ENCODE results near the gene DDRGK1.
"Not testable (repeated sequence)": the region's sequence is repeated elsewhere in the genome, so short reads cannot be mapped to it uniquely, and the experiment has no call there.

Gene DDRGK1

GRCh38 chr20:3210346-3210745, 5.9 kb upstream of the DDRGK1 start:
- DNase-seq, result no peak

- DNase-seq, result no peak
These were observed 5.5 kb upstream of the DDRGK1 start for GRCh38 chr20:3209946-3210317.

DNA sequence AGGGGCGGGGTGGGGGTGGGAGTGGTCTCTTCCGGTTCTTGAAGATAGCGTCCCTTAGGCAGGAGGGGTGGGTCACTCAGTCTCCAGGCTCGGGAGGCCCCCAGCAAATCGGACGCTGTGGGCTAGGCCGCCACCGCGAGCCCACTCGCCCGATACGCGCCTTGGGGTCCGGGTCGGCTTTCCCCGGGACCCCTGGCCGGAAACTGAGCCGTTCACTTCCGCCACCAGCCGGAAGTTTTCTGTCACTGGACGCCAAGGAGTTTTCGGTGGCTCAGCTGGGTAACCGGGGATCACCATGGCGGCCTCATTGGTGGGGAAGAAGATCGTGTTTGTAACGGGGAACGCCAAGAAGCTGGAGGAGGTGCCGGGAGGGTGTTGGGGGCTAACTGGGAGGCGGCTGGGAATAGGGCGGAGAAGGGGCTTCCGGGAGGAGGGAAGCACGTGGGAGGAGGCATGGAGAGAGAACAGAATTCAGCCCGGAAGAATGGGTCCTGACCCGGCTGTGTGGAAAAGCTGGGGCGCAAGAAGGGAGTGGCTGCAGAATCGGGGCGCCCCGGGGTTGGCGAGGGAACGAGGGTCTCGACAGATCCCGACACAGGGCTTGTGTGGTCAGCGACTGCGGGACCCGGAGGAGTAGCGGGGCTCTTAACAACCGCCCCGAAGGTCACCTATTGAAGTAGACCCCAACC, 4.9 kb upstream of the DDRGK1 start, which contains the start of gene ITPA:
Gene ITPA, plus strand, starts transcription at position 242 of the 689 bp plus-strand sequence. Its CDS starts 54 bp downstream, at position 296.
- DNase-seq, result peak; percentile 58 to 67

GRCh38 chr20:3208786-3209256, 4.3 kb upstream of the DDRGK1 start:
- DNase-seq, result no peak

GRCh38 chr20:3203315-3204123, 963 bp downstream of the DDRGK1 start:
- peak in 1 of 2 donors; percentile 26 for DNase-seq

DNA sequence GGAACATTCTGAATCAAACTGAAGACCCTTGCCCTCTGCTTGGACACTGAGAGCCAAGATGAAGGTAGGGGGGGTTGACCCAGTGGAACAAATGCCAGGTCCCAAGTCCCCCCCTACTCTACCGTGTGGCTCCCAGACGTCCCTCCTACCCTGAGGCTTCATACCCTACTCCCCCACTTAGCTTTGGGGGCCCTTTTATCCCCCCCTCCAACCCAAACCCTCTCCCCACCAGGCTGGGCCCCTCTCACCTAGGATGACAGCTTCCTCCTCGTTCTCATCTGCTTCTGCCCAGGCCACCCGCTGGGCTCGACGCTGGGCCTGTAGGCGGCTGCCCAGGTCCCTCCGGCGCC, 1.5 kb downstream of the DDRGK1 start:
- DNase-seq, result no peak

- no peak for DNase-seq
These were observed 4.3 kb downstream of the DDRGK1 start for GRCh38 chr20:3199976-3200755.

DNA sequence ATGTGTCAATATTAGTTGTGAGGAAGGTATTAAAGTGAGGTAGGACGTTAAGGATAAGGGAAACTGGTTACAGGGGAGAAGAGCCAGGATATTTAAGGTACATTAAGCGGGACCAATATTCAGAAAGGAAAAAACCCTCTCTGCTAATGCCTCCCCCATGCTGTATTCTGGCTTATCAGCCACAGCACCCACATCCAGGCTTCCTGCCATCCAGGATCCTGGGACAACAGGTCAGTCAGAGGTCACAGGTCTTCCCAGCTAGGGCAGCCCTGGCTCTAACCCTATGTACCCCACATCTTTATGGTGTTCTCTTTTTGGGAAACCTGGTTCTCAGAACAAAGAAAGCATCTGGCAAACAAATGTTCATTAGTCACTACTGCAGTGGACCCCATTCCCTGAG, 5.3 kb downstream of the DDRGK1 start:
- DNase-seq, result no peak

DNA sequence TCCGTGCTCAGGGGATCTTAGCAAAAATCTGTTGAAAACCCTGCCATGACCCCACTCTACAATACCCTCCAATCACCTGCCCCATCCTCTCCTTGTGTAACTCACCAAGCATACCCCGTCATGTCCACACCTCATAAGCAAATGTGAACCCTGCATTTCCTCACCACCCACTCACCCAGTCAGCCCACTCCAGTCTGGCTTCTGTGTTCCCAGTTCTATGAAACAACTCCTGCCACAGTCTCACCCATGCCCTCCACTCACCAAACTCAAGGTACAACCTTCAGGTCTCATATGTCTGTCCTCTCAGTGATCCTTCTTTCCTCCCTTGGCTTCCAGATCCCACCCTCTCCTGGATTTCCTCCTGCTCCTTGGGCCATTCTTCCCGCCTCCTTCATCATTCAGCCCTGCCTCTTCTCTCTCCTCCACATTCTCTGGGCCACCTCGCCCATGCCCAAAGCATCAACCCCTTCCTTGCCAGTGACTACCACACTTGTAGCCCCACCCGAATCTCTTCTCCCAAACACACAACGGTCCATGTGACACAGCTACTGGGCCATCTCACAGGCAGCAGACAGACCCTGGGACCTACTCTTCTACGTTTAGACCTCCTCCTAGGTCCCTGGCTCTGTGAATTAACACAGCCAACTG, 8.8 kb downstream of the DDRGK1 start:
- no peak for DNase-seq

GRCh38 chr20:3194617-3195280, 9.7 kb downstream of the DDRGK1 start:
- DNase-seq, result no peak

DNA sequence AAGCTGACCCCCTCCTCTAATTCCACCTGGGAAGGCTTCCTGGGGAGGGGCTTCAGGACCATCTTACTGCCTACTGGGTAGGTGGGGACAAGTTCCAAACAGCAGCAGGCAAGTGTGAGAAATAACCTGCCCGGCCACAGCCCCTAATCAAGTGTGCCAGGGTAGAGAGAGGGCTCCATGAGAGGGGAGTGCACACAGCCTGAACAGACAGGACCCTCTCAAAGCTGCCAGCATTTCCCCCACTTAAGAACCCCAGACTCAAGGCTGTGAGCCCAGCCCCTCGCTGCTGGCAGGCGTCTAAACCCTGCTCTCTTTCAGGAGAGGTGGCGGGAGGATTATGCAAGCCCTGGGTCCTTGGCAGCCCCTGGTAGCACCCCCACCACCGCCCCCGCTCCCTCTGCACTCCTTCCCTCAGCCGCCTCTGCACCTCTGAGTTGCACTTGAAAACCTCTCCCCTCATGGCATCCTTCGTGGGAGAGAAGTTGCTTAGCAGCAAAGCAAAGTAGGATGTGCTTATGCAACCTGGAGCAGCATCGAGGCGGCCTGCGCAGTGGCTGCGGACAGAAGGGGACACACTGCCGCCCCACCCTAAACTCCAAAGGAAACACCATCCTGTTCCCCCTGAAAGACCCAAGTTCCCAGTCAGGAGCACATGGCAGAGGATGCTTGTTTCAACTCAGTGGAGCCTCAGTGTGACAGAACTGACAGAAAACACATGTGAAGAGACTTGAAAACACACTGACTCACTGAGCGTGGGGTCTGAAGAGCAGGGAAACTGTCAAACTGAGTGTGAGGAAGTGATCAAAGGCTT, 10.5 kb downstream of the DDRGK1 start:
- no peak for DNase-seq

- no peak for DNase-seq
These were observed 12.1 kb downstream of the DDRGK1 start for GRCh38 chr20:3192226-3193015.

DNA sequence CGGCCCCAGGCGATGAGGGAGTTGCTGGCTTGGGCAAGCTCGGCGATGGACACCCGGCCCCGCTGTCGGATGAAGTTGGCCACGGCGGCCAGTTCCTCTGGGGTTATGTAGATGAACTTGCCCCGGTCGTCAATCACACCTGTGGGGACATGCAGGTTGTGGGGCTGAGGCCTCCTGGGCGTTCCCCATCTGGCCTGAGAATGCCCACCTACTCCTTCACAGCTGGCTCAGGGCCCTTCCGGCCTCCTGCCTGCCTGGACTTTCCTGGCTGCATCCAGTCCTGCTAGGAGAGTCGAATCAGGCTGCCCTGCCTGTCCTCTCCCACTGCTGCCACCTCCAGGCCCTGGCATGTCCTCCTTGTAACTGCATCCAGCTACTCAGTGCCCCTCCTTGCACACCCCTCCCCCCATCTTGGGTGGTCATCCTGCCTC, 13.8 kb downstream of the DDRGK1 start:
- DNase-seq, result no peak

GRCh38 chr20:3189561-3190131, 14.8 kb downstream of the DDRGK1 start:
- DNase-seq, result no peak

GRCh38 chr20:3188823-3189413, 15.6 kb downstream of the DDRGK1 start:
- no peak for DNase-seq

DNA sequence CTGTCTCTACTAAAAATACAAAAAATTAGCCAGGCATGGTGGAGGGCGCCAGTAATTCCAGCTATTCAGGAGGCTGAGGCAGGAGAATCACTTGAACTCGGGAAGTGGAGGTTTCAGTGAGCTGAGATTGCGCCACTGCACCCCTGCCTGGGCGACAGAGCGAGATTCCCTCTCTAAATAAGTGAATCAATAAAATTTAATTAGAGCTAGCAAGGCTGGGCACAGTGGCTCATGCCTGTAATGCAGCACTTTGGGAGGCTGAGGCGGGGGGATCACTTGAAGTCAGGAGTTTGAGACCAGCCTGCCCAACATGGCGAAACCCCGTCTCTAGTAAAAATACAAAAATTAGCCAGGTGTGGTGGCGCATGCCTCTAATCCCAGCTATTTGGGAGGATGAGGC, 16.6 kb downstream of the DDRGK1 start:
- not testable (repeated sequence) for DNase-seq

DNA sequence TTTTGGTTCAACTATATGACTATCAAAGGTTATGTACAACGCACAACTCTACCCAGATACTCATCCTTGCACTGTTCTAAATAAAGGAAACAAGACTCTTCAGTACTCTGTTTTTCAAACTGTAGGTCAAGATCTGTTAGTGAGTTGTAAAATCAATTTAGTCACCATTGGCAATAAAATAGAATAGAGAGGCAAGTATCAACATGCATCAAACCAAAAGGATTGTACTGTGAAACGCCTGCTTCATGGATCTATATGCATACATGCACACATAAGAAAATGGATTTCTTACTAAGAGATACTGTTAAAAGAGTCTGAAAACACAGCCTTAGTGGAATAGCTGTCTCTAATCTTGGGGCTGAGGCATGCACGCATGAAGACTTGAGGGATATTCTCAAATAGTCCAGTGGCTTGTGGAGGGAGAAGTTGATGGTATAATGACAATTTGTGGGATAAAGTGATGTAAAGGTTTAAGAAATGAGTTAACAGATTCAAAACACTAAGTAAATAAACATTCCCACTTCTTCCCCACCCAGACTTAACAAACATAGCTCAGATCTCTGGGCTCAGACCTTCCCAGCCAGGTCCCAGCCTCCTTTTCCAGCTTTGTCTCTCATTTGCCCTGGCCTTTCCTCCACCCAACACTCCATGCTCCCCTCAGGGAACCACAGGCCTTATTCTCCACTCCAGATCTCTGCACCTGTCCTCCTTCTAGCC, 20.4 kb downstream of the DDRGK1 start:
- DNase-seq, result no peak

DNA sequence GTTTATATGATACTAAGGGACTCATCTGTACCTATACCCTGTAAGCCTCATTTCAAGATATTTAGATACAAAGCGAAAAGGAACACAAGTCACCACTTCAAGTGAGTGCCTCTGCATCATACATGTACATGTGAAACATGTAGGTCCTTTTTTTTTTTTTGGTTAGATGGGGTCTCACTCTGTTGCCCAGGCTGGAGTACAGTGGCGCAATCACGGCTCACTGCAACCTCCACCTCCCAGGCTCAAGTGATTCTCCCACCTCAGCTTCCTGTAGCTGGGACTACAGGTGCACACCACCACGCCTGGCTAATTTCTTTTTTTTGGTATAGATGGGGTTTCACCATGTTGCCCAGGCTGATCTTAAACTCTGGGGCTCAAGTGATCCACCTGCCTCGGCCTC, 22.1 kb downstream of the DDRGK1 start:
- DNase-seq, result not testable (repeated sequence)

- no peak for DNase-seq
These were observed 23.2 kb downstream of the DDRGK1 start for GRCh38 chr20:3181270-3181669.

All from CD4-positive, alpha-beta T cell treated with Interleukin-4 for 1 hour (primary cell).